Duodenal mucosa (tissue), 2 donors: ENCODE results near the gene GSDME.
"Not testable (repeated sequence)": the region's sequence is repeated elsewhere in the genome, so short reads cannot be mapped to it uniquely, and the experiment has no call there.

Experiments
- H3K27ac ChIP-seq: one replicate; pipeline ENCODE4 v1.7.0; 2013; ENCODE audit warnings: low read depth, low read length
- H3K27me3 ChIP-seq, 2 donors: one replicate each; pipeline ENCODE4 v1.7.0; 2013; ENCODE audit warnings: low read length in 2 of 2, control low read depth in 1 of 2; ENCODE audit not compliant: insufficient read depth in 2 of 2, control insufficient read depth in 1 of 2
- H3K36me3 ChIP-seq, 2 donors: one replicate each; pipeline ENCODE4 v1.7.0; 2013; ENCODE audit warnings: low read length in 2 of 2, control low read depth in 1 of 2; ENCODE audit not compliant: insufficient read depth in 2 of 2, control insufficient read depth in 1 of 2
- H3K4me1 ChIP-seq, 2 donors: one replicate each; pipeline ENCODE4 v1.7.0; 2013; ENCODE audit warnings: low read length in 2 of 2, control low read depth in 1 of 2; ENCODE audit not compliant: insufficient read depth in 2 of 2, control insufficient read depth in 1 of 2
- H3K4me3 ChIP-seq, 2 donors: one replicate each; pipeline ENCODE4 v1.7.0; 2013; ENCODE audit warnings: low read length in 2 of 2, low read depth in 1 of 2
- H3K9ac ChIP-seq, 2 donors: one replicate each; pipeline ENCODE4 v1.7.0; 2013; ENCODE audit warnings: low read length in 2 of 2, low read depth in 1 of 2
- H3K9me3 ChIP-seq, 2 donors: one replicate each; pipeline ENCODE4 v1.7.0; 2013; ENCODE audit warnings: low read length in 2 of 2, control low read depth in 1 of 2; ENCODE audit not compliant: control insufficient read depth in 1 of 2

Gene GSDME

GRCh38 chr7:24743471-24743870 is 13.8 kb downstream of the GSDME start:
- H3K4me3 ChIP-seq: no peak overlapping the region
- peaks cover 2 to 5% of the 10 kb centered on the region in 2 donors for H3K9me3 ChIP-seq
- no peaks in the 10 kb centered on the region for H3K36me3 ChIP-seq
- no peak overlapping the region for H3K27ac ChIP-seq
- H3K4me1 ChIP-seq: peaks cover 0 to 10% of the 10 kb centered on the region in 2 donors
- peaks cover 0 to 5% of the 10 kb centered on the region in 2 donors for H3K27me3 ChIP-seq
- no peak overlapping the region for H3K9ac ChIP-seq

DNA sequence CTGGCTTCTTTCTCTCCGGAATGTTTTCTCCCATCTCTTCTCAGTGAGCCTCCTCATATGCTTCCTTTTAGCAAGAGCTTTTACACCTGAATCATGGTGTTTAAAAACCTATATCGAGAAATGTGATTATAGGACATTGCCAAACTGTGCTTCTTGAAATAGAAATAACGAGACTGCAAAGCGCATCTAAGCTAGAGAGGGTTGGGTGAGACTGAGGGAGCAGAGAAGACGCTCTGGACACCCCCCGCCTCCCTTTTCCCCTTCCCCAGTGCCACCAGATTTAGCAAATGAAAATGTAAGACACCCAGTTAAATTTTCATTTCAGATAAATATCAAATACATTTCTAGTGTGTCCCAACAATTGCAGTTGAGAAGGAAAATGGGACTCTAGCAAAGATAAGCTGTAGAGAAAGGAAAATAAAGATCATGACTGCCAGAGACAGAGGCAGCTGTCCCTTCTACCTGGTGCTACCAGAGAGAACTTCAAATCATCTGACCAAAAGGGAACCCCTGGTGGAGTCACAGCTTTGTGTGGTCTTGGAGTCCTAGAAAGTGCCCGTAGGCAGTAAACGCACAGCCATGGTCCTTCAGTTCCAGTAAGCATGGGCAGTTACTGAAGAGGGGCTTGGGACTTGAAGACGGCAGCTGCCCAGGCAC is 14.6 kb downstream of the GSDME start:
- H3K4me1 ChIP-seq: peaks cover 0 to 10% of the 10 kb centered on the region in 2 donors
- no peak overlapping the region for H3K9ac ChIP-seq
- peaks cover 0 to 5% of the 10 kb centered on the region in 2 donors for H3K27me3 ChIP-seq
- no peak overlapping the region for H3K27ac ChIP-seq
- no peaks in the 10 kb centered on the region for H3K36me3 ChIP-seq
- no peak overlapping the region for H3K4me3 ChIP-seq
- H3K9me3 ChIP-seq: peaks cover 3 to 5% of the 10 kb centered on the region in 2 donors

GRCh38 chr7:24741679-24742505 is 15.4 kb downstream of the GSDME start:
- peaks cover 0 to 4% of the 10 kb centered on the region in 2 donors for H3K27me3 ChIP-seq
- H3K36me3 ChIP-seq: no peaks in the 10 kb centered on the region
- peaks cover 0 to 10% of the 10 kb centered on the region in 2 donors for H3K4me1 ChIP-seq
- H3K27ac ChIP-seq: no peak overlapping the region
- H3K9me3 ChIP-seq: peaks cover 3 to 5% of the 10 kb centered on the region in 2 donors
- H3K9ac ChIP-seq: no peak overlapping the region
- no peak overlapping the region for H3K4me3 ChIP-seq

- Histone ChIP-seq H3K9me3 (peaks cover 3 to 5% of the 10 kb centered on the region in 2 donors), H3K4me1 (peaks cover 0 to 10% of the 10 kb centered on the region in 2 donors), H3K27me3 (no peaks in the 10 kb centered on the region), H3K27ac (no peak overlapping the region), H3K9ac (no peak overlapping the region), H3K36me3 (no peaks in the 10 kb centered on the region), H3K4me3 (no peak overlapping the region)
Observed at GRCh38 chr7:24740871-24741270, 16.4 kb downstream of the GSDME start.

DNA sequence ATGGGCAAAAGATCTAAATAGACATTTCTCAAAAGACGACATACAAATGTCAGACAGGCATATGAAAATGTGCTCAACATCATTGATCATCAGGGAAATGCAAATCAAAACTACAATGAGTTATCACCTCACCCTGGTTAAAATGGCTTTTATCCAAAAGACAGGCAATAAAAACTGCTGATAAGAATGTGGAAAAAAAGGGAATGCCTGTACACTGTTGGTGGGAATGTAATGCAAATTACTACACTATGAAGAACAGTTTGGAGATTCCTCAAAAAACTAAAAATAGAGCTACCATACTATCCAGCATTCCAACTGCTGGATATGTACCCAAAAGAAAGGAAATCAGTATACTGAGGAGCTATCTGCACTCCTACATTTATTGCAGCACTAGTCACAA is 18.0 kb downstream of the GSDME start:
- Histone ChIP-seq H3K4me3 (no peak overlapping the region), H3K9me3 (peaks cover 3 to 5% of the 10 kb centered on the region in 2 donors), H3K36me3 (no peaks in the 10 kb centered on the region), H3K27me3 (no peaks in the 10 kb centered on the region), H3K4me1 (peaks cover 0 to 10% of the 10 kb centered on the region in 2 donors), H3K9ac (no peak overlapping the region), H3K27ac (no peak overlapping the region)

- Histone ChIP-seq H3K9ac (no peak overlapping the region), H3K36me3 (no peaks in the 10 kb centered on the region), H3K9me3 (peaks cover 3 to 5% of the 10 kb centered on the region in 2 donors), H3K4me1 (peaks cover 0 to 10% of the 10 kb centered on the region in 2 donors), H3K27me3 (no peaks in the 10 kb centered on the region), H3K4me3 (no peak overlapping the region), H3K27ac (no peak overlapping the region)
Observed at GRCh38 chr7:24738577-24738976, 18.7 kb downstream of the GSDME start.

GRCh38 chr7:24737281-24737680 is 20.0 kb downstream of the GSDME start:
- H3K4me3 ChIP-seq: no peak overlapping the region
- H3K27ac ChIP-seq: no peak overlapping the region
- H3K36me3 ChIP-seq: no peaks in the 10 kb centered on the region
- H3K9ac ChIP-seq: no peak overlapping the region
- no peaks in the 10 kb centered on the region for H3K27me3 ChIP-seq
- peaks cover 3 to 5% of the 10 kb centered on the region in 2 donors for H3K9me3 ChIP-seq
- H3K4me1 ChIP-seq: peaks cover 0 to 10% of the 10 kb centered on the region in 2 donors

DNA sequence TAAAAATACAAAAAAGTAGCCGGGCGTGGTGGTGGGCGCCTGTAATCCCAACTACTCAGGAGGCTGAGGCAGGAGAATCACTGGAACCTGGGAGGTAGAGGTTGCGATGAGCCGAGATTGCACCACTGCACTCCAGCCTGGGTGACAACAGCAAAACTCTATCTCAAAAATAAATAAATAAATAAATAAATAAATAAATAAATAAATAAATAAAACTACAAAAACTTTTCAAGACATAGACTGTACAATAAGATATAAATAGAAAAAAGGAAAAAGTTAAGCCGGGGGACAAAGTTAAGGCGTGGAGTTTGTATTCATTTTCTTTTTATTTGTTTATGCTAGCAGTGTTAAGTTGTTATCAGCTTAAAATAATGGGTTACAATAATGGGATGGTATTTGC is 21.7 kb downstream of the GSDME start:
- not testable (repeated sequence) for H3K36me3 ChIP-seq, H3K27ac ChIP-seq, H3K4me3 ChIP-seq, H3K9ac ChIP-seq, H3K9me3 ChIP-seq, H3K4me1 ChIP-seq, H3K27me3 ChIP-seq

GRCh38 chr7:24734306-24734705 is 23.0 kb downstream of the GSDME start:
- no peak overlapping the region for H3K27ac ChIP-seq
- no peaks in the 10 kb centered on the region for H3K27me3 ChIP-seq
- no peaks in the 10 kb centered on the region for H3K36me3 ChIP-seq
- H3K9me3 ChIP-seq: peaks cover 3 to 5% of the 10 kb centered on the region in 2 donors
- H3K9ac ChIP-seq: no peak overlapping the region
- no peak overlapping the region for H3K4me3 ChIP-seq
- H3K4me1 ChIP-seq: no peaks in the 10 kb centered on the region

DNA sequence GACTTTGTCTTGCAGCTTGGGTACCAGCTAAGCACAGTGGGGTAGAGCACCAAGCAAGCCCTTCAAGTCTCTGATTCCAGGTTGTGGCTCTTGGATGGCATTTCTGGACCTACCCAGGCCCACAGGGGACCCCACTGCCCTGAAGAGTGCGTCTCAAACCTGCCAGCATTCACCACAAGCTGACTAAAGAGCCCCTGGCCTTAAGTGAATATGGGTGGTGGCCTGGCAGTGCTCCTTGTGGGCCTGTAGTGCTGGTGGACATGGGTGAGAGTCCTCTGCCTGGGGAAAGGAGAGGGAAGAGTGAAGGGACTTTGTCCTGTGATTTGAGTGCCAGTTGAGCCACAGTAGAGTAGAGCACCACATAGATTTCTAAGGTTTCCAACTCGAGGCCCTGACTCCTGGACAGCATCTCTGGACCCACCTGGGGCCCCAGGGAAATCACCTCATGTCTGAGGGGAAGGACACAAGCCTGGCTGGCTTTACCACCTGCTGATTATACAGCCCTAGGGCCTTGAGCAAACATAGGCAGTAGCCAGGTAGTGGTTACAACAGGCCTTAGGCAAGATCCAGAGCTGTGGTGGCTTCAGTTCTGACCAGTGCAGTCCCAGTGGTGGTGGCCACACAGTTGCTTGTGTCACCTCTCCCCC is 23.7 kb downstream of the GSDME start:
- H3K4me3 ChIP-seq: no peak overlapping the region
- no peaks in the 10 kb centered on the region for H3K27me3 ChIP-seq
- no peak overlapping the region for H3K27ac ChIP-seq
- no peaks in the 10 kb centered on the region for H3K36me3 ChIP-seq
- no peaks in the 10 kb centered on the region for H3K4me1 ChIP-seq
- no peak overlapping the region for H3K9ac ChIP-seq
- peaks cover under 1 to 1% of the 10 kb centered on the region in 2 donors for H3K9me3 ChIP-seq
